CD4-positive, alpha-beta T cell (primary cell): ENCODE results near the gene SPTBN5. TPM values are rescaled to one million over a fixed set of nuclear protein-coding genes. Genes with fewer than 3 reads are reported as not detected.

Source experiments
- ATAC-seq: fragments of 200-7000 bp; cut with Tn5 transposase; one replicate; pipeline ENCODE4 v1.10.0; 2022; ENCODE audit warnings: mild to moderate bottlenecking; ENCODE audit not compliant: poor library complexity
- CTCF ChIA-PET: fragments of 350-600 bp; sonication (Branson Sonifier 250); formaldehyde crosslinking; loops from one replicate; lab custom pipeline; 2021; ENCODE audit warnings: antibody characterized with exemption, inconsistent platforms; lab: Charles Lee
- POLR2A ChIA-PET: fragments of 350-600 bp; sonication (Branson Sonifier 250); formaldehyde crosslinking; loops from one replicate; lab custom pipeline; 2021; ENCODE audit warnings: antibody characterized with exemption, inconsistent platforms; lab: Charles Lee
- DNase-seq, 14 experiments: peaks; one replicate each; pipeline ENCODE4 v3.0.0-alpha.2; 2013 to 2020; ENCODE audit warnings: mixed read lengths in 2 of 14
- H3K27ac ChIP-seq, 2 donors: one replicate each; pipeline versions ENCODE4 v1.5.1 to v1.7.0; 2013; ENCODE audit warnings: low read length in 2 of 2, low read depth in 1 of 2, mild to moderate bottlenecking in 1 of 2
- H3K27me3 ChIP-seq, 2 experiments: 1 replicate in 1 of 2; 2 replicates in 1 of 2; pipeline versions ENCODE4 v1.6.1 to v1.7.0; 2013; ENCODE audit warnings: low read length in 2 of 2, control low read depth in 1 of 2, mild to moderate bottlenecking in 1 of 2, moderate library complexity in 1 of 2; ENCODE audit not compliant: insufficient read depth in 2 of 2, control insufficient read depth in 1 of 2
- H3K36me3 ChIP-seq: one replicate; pipeline ENCODE4 v1.6.1; 2013; ENCODE audit warnings: low read length, control low read depth; ENCODE audit not compliant: insufficient read depth
- H3K4me1 ChIP-seq: one replicate; pipeline ENCODE4 v1.6.1; 2013; ENCODE audit warnings: low read length, control low read depth; ENCODE audit not compliant: insufficient read depth
- H3K4me3 ChIP-seq: one replicate; pipeline ENCODE4 v1.5.1; 2013; ENCODE audit warnings: mild to moderate bottlenecking, low read length, moderate library complexity
- H3K9me3 ChIP-seq, 2 experiments: 1 replicate in 1 of 2; 2 replicates in 1 of 2; pipeline versions ENCODE4 v1.6.1 to v1.7.0; 2013; ENCODE audit warnings: low read length in 2 of 2, mild to moderate bottlenecking in 2 of 2, control low read depth in 1 of 2, moderate library complexity in 1 of 2; ENCODE audit not compliant: control insufficient read depth in 1 of 2, insufficient read depth in 1 of 2
- H3K27ac Mint-ChIP-seq: one replicate; pipeline ENCODE4 v1.8.0; 2020; ENCODE audit warnings: mixed read lengths
- H3K27me3 Mint-ChIP-seq: one replicate; pipeline ENCODE4 v1.8.0; 2021; ENCODE audit warnings: mixed read lengths
- H3K36me3 Mint-ChIP-seq: one replicate; pipeline ENCODE4 v1.8.0; 2021; ENCODE audit warnings: low read depth, mixed read lengths
- H3K4me1 Mint-ChIP-seq: one replicate; pipeline ENCODE4 v1.8.0; 2021; ENCODE audit warnings: low read depth, mixed read lengths
- H3K4me3 Mint-ChIP-seq: one replicate; pipeline ENCODE4 v1.8.0; 2020; ENCODE audit warnings: mild to moderate bottlenecking, mixed read lengths
- H3K9me3 Mint-ChIP-seq: one replicate; pipeline ENCODE4 v1.8.0; 2020; ENCODE audit warnings: mixed read lengths
- intact Hi-C, 2 experiments: fragments of 100-400 bp; cut with DNase I in 1 of 2; cut with micrococcal nuclease in 1 of 2; formaldehyde crosslinking; loops; one replicate each; pipeline versions ENCODE4 v1.15.1 to v1.9.0; 2023 to 2025; cut with DNase I, micrococcal nuclease
- total RNA-seq, 174 experiments: library from RNA in 2 of 174; stranded (reverse) in 2 of 174; gene quantifications; one replicate each; pipeline ENCODE4 v1.2.3 and lab custom pipeline; 2021 to 2026
- TF ChIP-seq, protein P1 (sequence below): fragments of 200-600 bp; IDR thresholded peaks from one replicate; pipeline ENCODE4 v1.8.0; 2022; ENCODE audit warnings: antibody characterized with exemption, mild to moderate bottlenecking

SPTBN5 gene
- total RNA-seq, 2 experiments from 2014 or later = 2.2 to 2.3 TPM

GRCh38 chr15:41923401-41923997, 29.6 kb upstream of the SPTBN5 start:
- ChIA-PET CTCF (interaction anchor here (1.4 kb wide), 1 partner anchor 14 kb away, joined by 5 read pairs; no protein-coding TSS in a partner anchor), POLR2A (no interaction called here)
- Mint-ChIP-seq H3K27ac (no peak overlapping the region), H3K36me3 (peaks cover 48% of the 10 kb centered on the region), H3K4me1 (peaks cover 32% of the 10 kb centered on the region), H3K27me3 (no peaks in the 10 kb centered on the region), H3K4me3 (no peak overlapping the region), H3K9me3 (no peaks in the 10 kb centered on the region)
- no peak overlapping the region for H3K4me3 ChIP-seq
- ATAC-seq = no peak
- H3K4me1 ChIP-seq = peaks cover 15% of the 10 kb centered on the region
- intact Hi-C loops = loop anchor here in 1 of 2 experiments (10.0 kb wide), 1 partner anchor 131 kb away; no protein-coding TSS in a partner anchor
- peaks cover 21% of the 10 kb centered on the region for H3K36me3 ChIP-seq
- no peak overlapping the region for H3K27ac ChIP-seq
- no peaks in the 10 kb centered on the region for H3K9me3 ChIP-seq
- TF ChIP-seq, protein P1, sequence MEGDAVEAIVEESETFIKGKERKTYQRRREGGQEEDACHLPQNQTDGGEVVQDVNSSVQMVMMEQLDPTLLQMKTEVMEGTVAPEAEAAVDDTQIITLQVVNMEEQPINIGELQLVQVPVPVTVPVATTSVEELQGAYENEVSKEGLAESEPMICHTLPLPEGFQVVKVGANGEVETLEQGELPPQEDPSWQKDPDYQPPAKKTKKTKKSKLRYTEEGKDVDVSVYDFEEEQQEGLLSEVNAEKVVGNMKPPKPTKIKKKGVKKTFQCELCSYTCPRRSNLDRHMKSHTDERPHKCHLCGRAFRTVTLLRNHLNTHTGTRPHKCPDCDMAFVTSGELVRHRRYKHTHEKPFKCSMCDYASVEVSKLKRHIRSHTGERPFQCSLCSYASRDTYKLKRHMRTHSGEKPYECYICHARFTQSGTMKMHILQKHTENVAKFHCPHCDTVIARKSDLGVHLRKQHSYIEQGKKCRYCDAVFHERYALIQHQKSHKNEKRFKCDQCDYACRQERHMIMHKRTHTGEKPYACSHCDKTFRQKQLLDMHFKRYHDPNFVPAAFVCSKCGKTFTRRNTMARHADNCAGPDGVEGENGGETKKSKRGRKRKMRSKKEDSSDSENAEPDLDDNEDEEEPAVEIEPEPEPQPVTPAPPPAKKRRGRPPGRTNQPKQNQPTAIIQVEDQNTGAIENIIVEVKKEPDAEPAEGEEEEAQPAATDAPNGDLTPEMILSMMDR = no peak
- no peaks in the 10 kb centered on the region for H3K27me3 ChIP-seq
- DNase-seq = no peak

GRCh38 chr15:41922353-41922752, 28.5 kb upstream of the SPTBN5 start:
- H3K36me3 Mint-ChIP-seq = peaks cover 60% of the 10 kb centered on the region
- ATAC-seq (no peak), DNase-seq (no peak)
- Histone ChIP-seq H3K4me3 (no peak overlapping the region), H3K27ac (no peak overlapping the region), H3K9me3 (no peaks in the 10 kb centered on the region), H3K27me3 (no peaks in the 10 kb centered on the region), H3K4me1 (peaks cover 14% of the 10 kb centered on the region), H3K36me3 (peaks cover 30% of the 10 kb centered on the region)
- H3K27me3 Mint-ChIP-seq = no peaks in the 10 kb centered on the region
- no peaks in the 10 kb centered on the region for H3K9me3 Mint-ChIP-seq
- H3K27ac Mint-ChIP-seq = no peak overlapping the region
- H3K4me3 Mint-ChIP-seq = no peak overlapping the region
- H3K4me1 Mint-ChIP-seq = peaks cover 24% of the 10 kb centered on the region
- intact Hi-C loops = loop anchor here in 1 of 2 experiments (10.0 kb wide), 1 partner anchor 132 kb away; no protein-coding TSS in a partner anchor
- CTCF ChIA-PET = interaction anchor here (1.6 kb wide), 1 partner anchor 15 kb away, joined by 4 read pairs; no protein-coding TSS in a partner anchor
- POLR2A ChIA-PET = interaction anchor here (1.4 kb wide), 1 partner anchor 14 kb away, joined by 3 read pairs; no protein-coding TSS in a partner anchor
- TF ChIP-seq, protein P1 = no peak

DNA sequence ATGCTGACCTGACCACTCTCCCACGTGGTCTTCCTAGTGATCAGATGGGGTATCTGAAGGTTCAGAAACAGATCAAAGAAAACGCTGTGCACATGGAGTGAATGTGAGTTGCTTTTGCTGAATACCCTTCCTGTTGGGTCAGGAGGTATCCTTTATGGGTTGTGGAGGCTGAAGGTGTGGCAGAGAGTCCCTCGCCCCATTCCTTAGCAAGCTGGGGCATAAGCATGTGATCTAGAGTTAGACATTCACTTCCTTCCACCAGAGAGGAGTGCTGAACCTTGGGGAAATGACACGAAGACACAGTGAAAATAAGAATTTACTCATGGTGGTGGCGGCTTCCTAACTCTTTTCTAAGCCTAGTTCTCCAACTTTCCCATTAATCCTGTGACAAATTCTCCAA, 27.8 kb upstream of the SPTBN5 start:
- ATAC-seq = no peak
- intact Hi-C loops = loop anchor here in 1 of 2 experiments (10.0 kb wide), 1 partner anchor 133 kb away; no protein-coding TSS in a partner anchor
- ChIA-PET CTCF (interaction anchor here (1.6 kb wide), 1 partner anchor 16 kb away, joined by 4 read pairs; no protein-coding TSS in a partner anchor), POLR2A (interaction anchor here (1.4 kb wide), 1 partner anchor 15 kb away, joined by 3 read pairs; no protein-coding TSS in a partner anchor)
- H3K27me3 Mint-ChIP-seq = no peaks in the 10 kb centered on the region
- H3K36me3 Mint-ChIP-seq = peaks cover 60% of the 10 kb centered on the region
- Histone ChIP-seq H3K36me3 (peaks cover 31% of the 10 kb centered on the region), H3K4me3 (no peak overlapping the region), H3K9me3 (no peaks in the 10 kb centered on the region), H3K27ac (no peak overlapping the region), H3K4me1 (peaks cover 11% of the 10 kb centered on the region), H3K27me3 (no peaks in the 10 kb centered on the region)
- DNase-seq = no peak
- no peak overlapping the region for H3K4me3 Mint-ChIP-seq
- TF ChIP-seq, protein P1 = no peak
- no peaks in the 10 kb centered on the region for H3K9me3 Mint-ChIP-seq
- peaks cover 19% of the 10 kb centered on the region for H3K4me1 Mint-ChIP-seq
- H3K27ac Mint-ChIP-seq = peak overlapping the region; percentile 40
